ENCODE data around the gene MSL1.

Gene MSL1

GRCh38 chr17:40181205-40181604 is 59.4 kb downstream of the MSL1 start:
- no peak for TF ChIP-seq CTCF (IDR thresholded peaks at IDR 0.05; ENCODE audit: low read depth, low read length, missing control alignments)
- DNase-seq (ENCODE audit: low read depth) = no peak
- no peak overlapping the region for H3K4me3 ChIP-seq (ENCODE audit: low read depth, low read length)

- no peak overlapping the region for H3K4me3 ChIP-seq (ENCODE audit: low read depth, low read length)
- DNase-seq (ENCODE audit: low read depth) = no peak
- no peak for TF ChIP-seq CTCF (IDR thresholded peaks at IDR 0.05; ENCODE audit: low read depth, low read length, missing control alignments)
These were observed 60.8 kb downstream of the MSL1 start for GRCh38 chr17:40182606-40183005.
